SK-N-SH treated with all-trans-retinoic acid at 6 μM for 48 hours (cell line): ENCODE results near the gene DAW1.

ENCODE experiments used
- ESRRG ChIP-seq: fragments of 250-450 bp; sonication (Bioruptor Pico); IDR thresholded peaks from 2 replicates; pipeline ENCODE4 v1.6.1; 2021; ENCODE audit warnings: mild to moderate bottlenecking
- GLIS3 ChIP-seq: fragments of 250-450 bp; sonication (Bioruptor Pico); IDR thresholded peaks from 2 replicates; pipeline ENCODE4 v1.5.0; 2020; ENCODE audit warnings: mild to moderate bottlenecking, moderate library complexity
- TSHZ2 ChIP-seq: fragments of 250-450 bp; sonication (Bioruptor Pico); IDR thresholded peaks from 2 replicates; pipeline ENCODE4 v1.5.0; 2020; ENCODE audit warnings: mild to moderate bottlenecking, moderate library complexity
- ZFP3 ChIP-seq: fragments of 250-450 bp; sonication (Bioruptor Pico); IDR thresholded peaks from 2 replicates; pipeline ENCODE4 v1.5.0; 2020; ENCODE audit warnings: mild to moderate bottlenecking, moderate library complexity
- ZNF8 ChIP-seq: fragments of 450-650 bp; formaldehyde crosslinking; IDR thresholded peaks from 2 replicates; pipeline ENCODE4 v1.5.0; 2020; ENCODE audit warnings: mild to moderate bottlenecking, moderate library complexity

- TF ChIP-seq ZFP3 (CRISPR knock-in tag) = no peak
- TF ChIP-seq TSHZ2 (CRISPR knock-in tag) = no peak
- TF ChIP-seq GLIS3 (CRISPR knock-in tag) = no peak
- TF ChIP-seq ESRRG (CRISPR knock-in tag) = no peak
- no peak for TF ChIP-seq ZNF8 (CRISPR knock-in tag)
These were observed 45.4 kb upstream of the DAW1 start for GRCh38 chr2:227826019-227826521.
